ENCODE measurements around the gene IMMP2L. TPM values are rescaled to one million over a fixed set of nuclear protein-coding genes. Genes with fewer than 3 reads are reported as not detected.

Gene IMMP2L
- total and polyA plus RNA-seq, 2 of the 4 experiments (the other 2 are of a cell fraction) = 5.8 to 9.3 TPM

- no peak overlapping the region for H2AK5ac ChIP-seq (ENCODE audit: low read depth, low read length)
- dilution Hi-C loops (cut with HindIII; ENCODE audit: low sequenced_read_pairs, unreplicated experiment) = no loop called here
- H2AFZ ChIP-seq (replicated peaks; ENCODE audit: low read length, poor library complexity) = no peak overlapping the region
- H3K23ac ChIP-seq (ENCODE audit: low read depth, low read length) = no peak overlapping the region
- WGBS, 2 experiments (ENCODE audit: extremely low coverage in 2 of 2, insufficient read length in 1 of 2) = no CpG with 5 or more reads among the region's 1 CpG
- H2AK9ac ChIP-seq (replicated peaks; ENCODE audit: low read depth, low read length, poor library complexity) = no peak overlapping the region
- H4K20me1 ChIP-seq (ENCODE audit: insufficient read depth, low read length) = no peaks in the 10 kb centered on the region
- no peak overlapping the region for H3K4me2 ChIP-seq (ENCODE audit: low read depth, low read length)
- no peak overlapping the region for H4K5ac ChIP-seq (ENCODE audit: low read depth, low read length)
- TF ChIP-seq CTCF (conservative IDR thresholded peaks at IDR 0.05; ENCODE audit: low read depth, low read length) (no peak), MAZ (IDR thresholded peaks at IDR 0.05; ENCODE audit: borderline replicate concordance, low read depth, low read length) (no peak), FOS (IDR thresholded peaks at IDR 0.05; ENCODE audit: low read depth, low read length) (no peak), SMC3 (IDR thresholded peaks at IDR 0.05; ENCODE audit: low read depth, low read length) (no peak), BHLHE40 (IDR thresholded peaks at IDR 0.05; ENCODE audit: low read depth, low read length) (no peak), MXI1 (IDR thresholded peaks at IDR 0.05; ENCODE audit: borderline replicate concordance, low read depth, low read length) (no peak), RAD21 (IDR thresholded peaks at IDR 0.05; ENCODE audit: low read length) (no peak), RFX5 (IDR thresholded peaks at IDR 0.05; ENCODE audit: low read depth, low read length) (no peak), CEBPB (IDR thresholded peaks at IDR 0.05; ENCODE audit: low read depth, low read length) (no peak), MAFK (IDR thresholded peaks at IDR 0.05; ENCODE audit: low read depth, low read length) (no peak), NFE2L2 (IDR thresholded peaks at IDR 0.05; ENCODE audit: low read depth, low read length) (no peak), CHD1 (IDR thresholded peaks at IDR 0.05; ENCODE audit: low read depth, low read length) (no peak), POLR2A (IDR thresholded peaks at IDR 0.05; ENCODE audit: low read depth, low read length) (no peak), RCOR1 (IDR thresholded peaks at IDR 0.05; ENCODE audit: insufficient replicate concordance, low read length) (no peak)
- TF ChIP-seq, protein P1, sequence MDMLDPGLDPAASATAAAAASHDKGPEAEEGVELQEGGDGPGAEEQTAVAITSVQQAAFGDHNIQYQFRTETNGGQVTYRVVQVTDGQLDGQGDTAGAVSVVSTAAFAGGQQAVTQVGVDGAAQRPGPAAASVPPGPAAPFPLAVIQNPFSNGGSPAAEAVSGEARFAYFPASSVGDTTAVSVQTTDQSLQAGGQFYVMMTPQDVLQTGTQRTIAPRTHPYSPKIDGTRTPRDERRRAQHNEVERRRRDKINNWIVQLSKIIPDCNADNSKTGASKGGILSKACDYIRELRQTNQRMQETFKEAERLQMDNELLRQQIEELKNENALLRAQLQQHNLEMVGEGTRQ (IDR thresholded peaks at IDR 0.05; ENCODE audit: low read depth, low read length) = no peak
- DNase-seq = no peak
- no peaks in the 10 kb centered on the region for H3K79me1 ChIP-seq (ENCODE audit: low read depth in 1 of 2, low read length in 2 of 2)
- H3K27me3 ChIP-seq (ENCODE audit: control insufficient read depth, insufficient read depth, low read length) = no peaks in the 10 kb centered on the region
- H2BK15ac ChIP-seq (ENCODE audit: low read depth, low read length) = no peak overlapping the region
- H3K9ac ChIP-seq (ENCODE audit: low read depth, low read length) = no peak overlapping the region
- H2BK120ac ChIP-seq (ENCODE audit: low read depth, low read length) = no peak overlapping the region
- no peak overlapping the region for H4K8ac ChIP-seq (ENCODE audit: low read depth in 2 of 2, low read length in 2 of 2)
- H3K56ac ChIP-seq (ENCODE audit: extremely low read depth, insufficient read depth, low read length) = no peak overlapping the region
- H3K18ac ChIP-seq (ENCODE audit: low read depth, low read length) = no peak overlapping the region
- no peak for ATAC-seq (ENCODE audit: low read depth)
- POLR2A ChIA-PET (ENCODE audit: unreplicated experiment) = no interaction called here
- CTCF ChIA-PET = no interaction called here
- H2BK20ac ChIP-seq (ENCODE audit: low read depth, low read length) = no peak overlapping the region
- H3K4me1 ChIP-seq (ENCODE audit: control insufficient read depth, insufficient read depth, low read length) = no peaks in the 10 kb centered on the region
- H3K14ac ChIP-seq (replicated peaks; ENCODE audit: low read depth, low read length) = no peak overlapping the region
- no peak overlapping the region for H3K27ac ChIP-seq (ENCODE audit: insufficient read depth, low read length)
- no peak overlapping the region for H4K91ac ChIP-seq (ENCODE audit: insufficient read depth, low read depth, low read length)
- in situ Hi-C loops (cut with MboI; ENCODE audit: low sequenced_read_pairs) = no loop called here
- intact Hi-C loops (cut with micrococcal nuclease) = no loop called here
- H3K4me3 ChIP-seq (ENCODE audit: insufficient read depth, low read depth, low read length) = no peak overlapping the region
- H3K36me3 ChIP-seq (ENCODE audit: control insufficient read depth, insufficient read depth, low read length) = no peaks in the 10 kb centered on the region
- no TSS peak for BruUV-seq (replicated peaks)
- H3K9me1 ChIP-seq (ENCODE audit: insufficient read depth, low read length) = no peaks in the 10 kb centered on the region
- no peak overlapping the region for H2BK5ac ChIP-seq (ENCODE audit: low read depth, low read length, poor library complexity, severe bottlenecking)
- no peak overlapping the region for H3K4ac ChIP-seq (ENCODE audit: low read depth, low read length)
- no peaks in the 10 kb centered on the region for H3K9me3 ChIP-seq (ENCODE audit: control insufficient read depth, insufficient read depth, low read length)
Measured at GRCh38 chr7:110835218-110835617, 727.1 kb downstream of the IMMP2L start.
